ENCODE measurements around the gene GSX1.

GRCh38 chr13:27788271-27788670, 4.0 kb upstream of the GSX1 start:
- TF ChIP-seq TAF1 (conservative IDR thresholded peaks at IDR 0.05) (no peak), GABPA (IDR thresholded peaks at IDR 0.05 in 1 of 2, conservative IDR thresholded peaks at IDR 0.05 in 1 of 2) (no peak)
- TF ChIP-seq, protein P1, sequence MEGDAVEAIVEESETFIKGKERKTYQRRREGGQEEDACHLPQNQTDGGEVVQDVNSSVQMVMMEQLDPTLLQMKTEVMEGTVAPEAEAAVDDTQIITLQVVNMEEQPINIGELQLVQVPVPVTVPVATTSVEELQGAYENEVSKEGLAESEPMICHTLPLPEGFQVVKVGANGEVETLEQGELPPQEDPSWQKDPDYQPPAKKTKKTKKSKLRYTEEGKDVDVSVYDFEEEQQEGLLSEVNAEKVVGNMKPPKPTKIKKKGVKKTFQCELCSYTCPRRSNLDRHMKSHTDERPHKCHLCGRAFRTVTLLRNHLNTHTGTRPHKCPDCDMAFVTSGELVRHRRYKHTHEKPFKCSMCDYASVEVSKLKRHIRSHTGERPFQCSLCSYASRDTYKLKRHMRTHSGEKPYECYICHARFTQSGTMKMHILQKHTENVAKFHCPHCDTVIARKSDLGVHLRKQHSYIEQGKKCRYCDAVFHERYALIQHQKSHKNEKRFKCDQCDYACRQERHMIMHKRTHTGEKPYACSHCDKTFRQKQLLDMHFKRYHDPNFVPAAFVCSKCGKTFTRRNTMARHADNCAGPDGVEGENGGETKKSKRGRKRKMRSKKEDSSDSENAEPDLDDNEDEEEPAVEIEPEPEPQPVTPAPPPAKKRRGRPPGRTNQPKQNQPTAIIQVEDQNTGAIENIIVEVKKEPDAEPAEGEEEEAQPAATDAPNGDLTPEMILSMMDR (IDR thresholded peaks at IDR 0.05; ENCODE audit: low read depth, low read length, missing input control): no peak

All from liver (tissue), 3 donors.